ENCODE data around the gene MTTP.

MTTP gene

GRCh38 chr4:99573735-99574368, 772 bp upstream of the MTTP start:
- TF ChIP-seq CTCF (IDR thresholded peaks at IDR 0.05; ENCODE audit: low read depth, low read length) = no peak
- DNase-seq (ENCODE audit: low read depth in 2 of 2) = no peak
- H3K4me3 ChIP-seq (replicated peaks in 1 of 2; ENCODE audit: low read depth in 2 of 2, low read length in 2 of 2) = no peak overlapping the region

- DNase-seq (ENCODE audit: low read depth in 2 of 2) = no peak
- no peak overlapping the region for H3K4me3 ChIP-seq (replicated peaks in 1 of 2; ENCODE audit: low read depth in 2 of 2, low read length in 2 of 2)
- no peak for TF ChIP-seq CTCF (IDR thresholded peaks at IDR 0.05; ENCODE audit: low read depth, low read length)
Measured at GRCh38 chr4:99578714-99579113, 4.1 kb downstream of the MTTP start.

GRCh38 chr4:99585516-99585915, 10.9 kb downstream of the MTTP start:
- no peak overlapping the region for H3K4me3 ChIP-seq (replicated peaks in 1 of 2; ENCODE audit: low read depth in 2 of 2, low read length in 2 of 2)
- no peak for DNase-seq (ENCODE audit: low read depth in 2 of 2)
- TF ChIP-seq CTCF (IDR thresholded peaks at IDR 0.05; ENCODE audit: low read depth, low read length) = no peak

GRCh38 chr4:99586322-99586721, 11.7 kb downstream of the MTTP start:
- no peak for TF ChIP-seq CTCF (IDR thresholded peaks at IDR 0.05; ENCODE audit: low read depth, low read length)
- no peak overlapping the region for H3K4me3 ChIP-seq (replicated peaks in 1 of 2; ENCODE audit: low read depth in 2 of 2, low read length in 2 of 2)
- DNase-seq (ENCODE audit: low read depth in 2 of 2) = no peak

- no peak overlapping the region for H3K4me3 ChIP-seq (replicated peaks in 1 of 2; ENCODE audit: low read depth in 2 of 2, low read length in 2 of 2)
- no peak for TF ChIP-seq CTCF (IDR thresholded peaks at IDR 0.05; ENCODE audit: low read depth, low read length)
- DNase-seq (ENCODE audit: low read depth in 2 of 2) = no peak
Measured at GRCh38 chr4:99586797-99587196, 12.2 kb downstream of the MTTP start.

GRCh38 chr4:99587309-99587708, 12.7 kb downstream of the MTTP start:
- no peak overlapping the region for H3K4me3 ChIP-seq (replicated peaks in 1 of 2; ENCODE audit: low read depth in 2 of 2, low read length in 2 of 2)
- DNase-seq (ENCODE audit: low read depth in 2 of 2) = no peak
- no peak for TF ChIP-seq CTCF (IDR thresholded peaks at IDR 0.05; ENCODE audit: low read depth, low read length)

GRCh38 chr4:99587803-99588202, 13.2 kb downstream of the MTTP start:
- H3K4me3 ChIP-seq (replicated peaks in 1 of 2; ENCODE audit: low read depth in 2 of 2, low read length in 2 of 2) = no peak overlapping the region
- DNase-seq (ENCODE audit: low read depth in 2 of 2) = no peak
- TF ChIP-seq CTCF (IDR thresholded peaks at IDR 0.05; ENCODE audit: low read depth, low read length) = no peak
